ENCODE data around the gene EIF4ENIF1.

DNA sequence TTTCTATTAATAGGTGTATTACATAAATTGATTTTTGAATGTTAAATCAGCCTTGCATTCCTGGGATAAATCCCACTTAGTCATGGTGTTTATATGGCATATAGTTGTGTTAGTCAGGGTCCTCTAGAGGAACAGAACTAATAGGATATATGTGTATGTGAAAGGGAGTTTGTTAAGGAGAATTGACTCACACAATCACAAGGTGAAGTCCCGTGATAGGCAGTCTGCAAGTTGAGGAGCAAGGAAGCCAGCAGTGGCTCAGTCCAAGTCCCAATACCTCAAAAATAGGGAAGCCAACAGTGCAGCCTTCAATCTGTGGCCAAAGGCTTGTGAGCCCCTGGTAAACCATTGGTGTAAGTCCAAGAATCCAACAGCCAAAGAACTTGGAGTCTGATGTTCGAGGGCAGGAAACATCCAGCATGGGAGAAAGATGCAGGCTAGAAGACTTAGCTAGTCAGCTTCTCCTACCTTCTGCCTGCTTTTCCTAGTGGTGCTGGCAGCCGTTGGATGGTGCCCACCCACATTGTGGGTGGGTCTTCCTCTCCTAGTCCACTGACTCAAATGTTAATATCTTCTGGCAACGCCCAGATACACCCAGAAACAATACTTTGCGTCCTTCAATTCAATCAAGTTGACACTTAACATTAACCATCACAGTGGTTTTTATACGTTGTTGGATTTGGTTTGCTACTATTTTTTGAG is 19.6 kb upstream of the EIF4ENIF1 start:
- no peak for TF ChIP-seq EP300 (IDR thresholded peaks at IDR 0.05)
- TF ChIP-seq, protein P1, sequence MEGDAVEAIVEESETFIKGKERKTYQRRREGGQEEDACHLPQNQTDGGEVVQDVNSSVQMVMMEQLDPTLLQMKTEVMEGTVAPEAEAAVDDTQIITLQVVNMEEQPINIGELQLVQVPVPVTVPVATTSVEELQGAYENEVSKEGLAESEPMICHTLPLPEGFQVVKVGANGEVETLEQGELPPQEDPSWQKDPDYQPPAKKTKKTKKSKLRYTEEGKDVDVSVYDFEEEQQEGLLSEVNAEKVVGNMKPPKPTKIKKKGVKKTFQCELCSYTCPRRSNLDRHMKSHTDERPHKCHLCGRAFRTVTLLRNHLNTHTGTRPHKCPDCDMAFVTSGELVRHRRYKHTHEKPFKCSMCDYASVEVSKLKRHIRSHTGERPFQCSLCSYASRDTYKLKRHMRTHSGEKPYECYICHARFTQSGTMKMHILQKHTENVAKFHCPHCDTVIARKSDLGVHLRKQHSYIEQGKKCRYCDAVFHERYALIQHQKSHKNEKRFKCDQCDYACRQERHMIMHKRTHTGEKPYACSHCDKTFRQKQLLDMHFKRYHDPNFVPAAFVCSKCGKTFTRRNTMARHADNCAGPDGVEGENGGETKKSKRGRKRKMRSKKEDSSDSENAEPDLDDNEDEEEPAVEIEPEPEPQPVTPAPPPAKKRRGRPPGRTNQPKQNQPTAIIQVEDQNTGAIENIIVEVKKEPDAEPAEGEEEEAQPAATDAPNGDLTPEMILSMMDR (IDR thresholded peaks at IDR 0.05): no peak
- no peak for TF ChIP-seq POLR2A (IDR thresholded peaks at IDR 0.05)

Measured in upper lobe of left lung (tissue), 4 donors.